OCI-M2 (cell line): ENCODE data around the gene PIK3AP1.
"Not testable (repeated sequence)": the region's sequence is repeated elsewhere in the genome, so short reads cannot be mapped to it uniquely, and the experiment has no call there.

Source experiments
- DNase-seq: peaks from one replicate; lab custom pipeline; 2025; ENCODE audit not compliant: unreplicated experiment; lab: John Stamatoyannopoulos, UW

Gene PIK3AP1

DNA sequence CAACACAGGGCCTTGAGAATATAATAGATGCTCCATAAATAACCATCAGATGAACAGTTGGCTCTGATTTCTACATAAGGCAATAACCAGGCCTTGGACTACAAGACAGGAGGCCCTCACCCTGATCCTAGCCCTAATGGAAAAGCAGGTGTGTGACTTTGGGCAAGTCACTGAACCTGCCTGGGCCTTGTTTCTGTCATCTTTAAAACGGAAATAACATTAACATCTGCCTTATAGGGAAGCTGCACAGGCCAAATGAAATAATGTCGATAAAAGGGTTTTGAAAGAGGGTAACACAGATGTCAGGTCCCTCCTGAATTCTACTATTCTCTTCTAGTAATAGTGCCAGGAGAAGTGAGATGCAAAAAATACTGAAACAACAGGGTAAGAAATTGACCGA lies 20.7 kb downstream of the PIK3AP1 start:
- DNase-seq, result no peak

DNA sequence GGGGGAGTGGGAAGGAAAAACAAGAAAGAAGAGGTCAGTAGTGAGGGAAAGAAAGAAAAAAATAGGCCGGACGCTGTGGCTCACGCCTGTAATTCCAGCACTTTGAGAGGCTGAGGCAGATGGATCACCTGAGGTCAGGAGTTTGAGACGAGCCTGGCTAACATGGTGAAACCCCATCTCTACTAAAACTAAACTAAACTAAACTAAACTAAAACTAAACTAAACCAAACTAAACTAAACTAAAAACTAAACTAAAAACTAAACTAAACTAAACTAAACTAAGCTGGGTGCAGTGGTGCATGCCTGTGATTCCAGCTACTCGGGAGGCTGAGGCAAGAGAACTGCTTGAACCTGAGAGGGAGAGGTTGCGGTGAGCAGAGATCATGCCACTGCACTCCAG lies 22.0 kb downstream of the PIK3AP1 start:
- not testable (repeated sequence) for DNase-seq

DNA sequence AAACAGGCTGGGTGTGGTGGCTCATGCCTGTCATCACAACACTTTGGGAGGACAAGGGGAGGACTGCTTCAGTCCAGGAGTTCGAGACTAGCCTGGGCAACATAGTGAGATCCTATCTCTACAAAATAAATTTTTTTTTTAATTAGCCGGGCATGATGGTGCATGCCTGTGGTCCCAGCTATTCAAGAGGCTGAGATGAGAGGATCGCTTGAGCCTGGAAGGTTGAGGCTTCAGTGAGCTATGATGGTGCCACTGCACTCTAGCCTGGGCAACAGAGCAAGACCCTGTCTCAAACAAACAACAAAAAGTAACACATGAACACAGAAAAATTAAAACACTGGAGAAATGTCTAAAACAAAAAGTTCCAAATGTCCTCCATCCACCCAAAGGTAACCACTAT lies 22.9 kb downstream of the PIK3AP1 start:
- no peak for DNase-seq

DNA sequence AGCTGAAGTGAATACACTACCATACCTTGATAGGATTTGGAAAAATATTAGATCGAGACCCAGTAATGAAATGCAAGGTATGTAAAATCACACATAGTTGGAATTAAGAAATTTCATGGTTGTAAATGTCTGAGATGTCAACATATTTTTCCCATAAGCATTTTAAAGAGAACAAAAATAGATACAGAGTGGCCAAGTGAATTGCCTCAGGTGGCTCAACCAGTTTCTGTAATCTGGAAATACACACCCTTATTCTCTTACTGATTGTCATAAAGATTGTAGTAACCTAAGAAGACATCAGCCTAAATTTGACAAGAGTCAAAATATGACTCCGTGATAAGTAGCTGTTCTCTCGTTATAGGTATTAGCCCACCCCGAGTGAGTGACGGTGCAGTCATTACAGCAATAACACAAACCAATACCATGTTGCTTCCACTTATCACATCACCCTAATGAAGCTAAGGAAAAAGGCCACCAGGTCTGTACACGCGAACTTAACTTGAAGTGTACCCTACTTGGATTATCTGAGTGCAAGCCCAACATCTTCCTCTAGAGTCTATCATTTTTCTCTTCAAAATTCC lies 23.4 kb downstream of the PIK3AP1 start:
- DNase-seq, result no peak

DNA sequence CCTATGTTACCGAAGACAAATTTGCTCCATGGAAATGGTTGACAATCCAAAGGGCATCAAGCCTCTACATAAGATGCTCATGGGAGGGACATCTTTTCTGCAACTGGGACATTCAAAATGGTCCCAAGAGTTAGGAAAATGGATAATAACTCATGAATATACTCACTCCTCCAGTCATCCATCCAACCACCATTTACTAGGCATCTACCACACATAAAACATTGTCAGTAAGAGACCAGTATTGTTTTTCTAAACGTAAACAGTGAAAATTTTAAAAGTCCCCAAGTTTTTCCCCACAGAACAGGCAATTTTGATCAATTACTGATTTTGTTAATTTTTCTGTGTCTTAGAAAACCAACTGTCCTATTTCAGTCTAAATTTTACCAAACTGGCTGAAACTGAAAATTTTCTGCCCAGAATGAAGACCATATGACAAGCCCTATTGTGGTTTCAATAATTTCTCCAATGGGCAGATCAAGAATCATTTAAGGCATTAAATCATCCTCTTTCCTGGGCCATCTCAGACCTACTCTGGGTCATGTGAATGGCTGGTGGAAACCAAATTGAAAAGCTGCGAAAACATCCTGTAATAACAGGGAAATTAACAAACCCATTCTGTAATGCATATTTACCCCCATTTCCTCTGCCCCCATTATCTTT lies 24.2 kb downstream of the PIK3AP1 start:
- DNase-seq, result no peak

DNA sequence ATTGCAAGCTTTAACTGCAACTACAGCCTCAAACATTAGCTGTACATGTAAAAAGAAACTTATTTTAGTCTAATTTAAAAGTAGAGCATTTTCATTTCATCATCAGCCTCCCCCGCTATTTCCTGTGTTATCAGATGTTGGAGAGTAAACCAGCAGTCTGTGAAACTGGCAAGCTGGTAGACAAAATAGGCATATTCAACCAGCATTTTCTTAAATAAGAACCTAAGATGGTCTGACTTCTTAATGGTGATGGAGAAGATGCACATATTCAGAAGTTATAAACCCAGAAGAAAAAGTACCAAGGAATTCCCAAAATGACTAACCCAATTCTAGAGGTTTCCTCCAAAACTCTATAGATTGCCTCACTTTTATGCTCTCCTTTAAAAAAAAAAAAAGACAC lies 24.9 kb downstream of the PIK3AP1 start:
- DNase-seq, result no peak

DNA sequence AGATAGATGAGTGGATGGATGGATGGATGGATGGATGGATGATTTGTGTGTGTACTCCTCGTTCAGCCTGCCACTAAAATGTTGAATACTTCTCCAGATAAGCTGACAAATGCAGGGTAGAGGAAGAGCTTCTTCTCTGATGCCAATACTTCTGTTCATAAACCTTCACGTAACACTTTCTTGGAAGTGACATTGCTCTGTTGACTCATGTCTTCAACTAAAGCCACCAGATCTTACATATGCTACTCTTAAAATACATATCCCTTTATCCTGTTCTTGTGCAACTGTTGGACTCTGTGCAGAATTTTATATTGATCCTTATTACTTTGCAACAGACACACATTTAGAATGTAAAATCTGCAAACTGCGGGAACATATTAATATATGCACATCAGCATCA lies 26.9 kb downstream of the PIK3AP1 start:
- DNase-seq, result no peak

DNA sequence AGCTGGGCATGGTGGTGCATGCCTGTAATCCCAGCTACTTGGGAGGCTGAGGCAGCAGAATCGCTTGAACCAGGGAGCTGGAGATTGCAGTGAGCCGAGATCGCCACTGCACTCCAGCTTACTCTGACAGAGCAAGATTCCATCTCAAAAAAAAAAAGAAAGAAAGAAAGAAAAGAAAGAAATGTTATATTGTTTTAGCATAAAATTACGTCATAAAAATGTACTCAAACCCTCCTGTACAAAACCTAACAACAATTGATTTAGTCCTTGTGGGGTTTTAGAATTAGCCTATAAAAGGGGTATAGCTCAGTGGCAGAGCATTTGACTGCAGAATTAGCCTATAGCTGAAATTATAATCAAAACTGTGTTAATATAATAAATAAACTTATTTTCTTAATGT lies 27.9 kb downstream of the PIK3AP1 start:
- no peak for DNase-seq

DNA sequence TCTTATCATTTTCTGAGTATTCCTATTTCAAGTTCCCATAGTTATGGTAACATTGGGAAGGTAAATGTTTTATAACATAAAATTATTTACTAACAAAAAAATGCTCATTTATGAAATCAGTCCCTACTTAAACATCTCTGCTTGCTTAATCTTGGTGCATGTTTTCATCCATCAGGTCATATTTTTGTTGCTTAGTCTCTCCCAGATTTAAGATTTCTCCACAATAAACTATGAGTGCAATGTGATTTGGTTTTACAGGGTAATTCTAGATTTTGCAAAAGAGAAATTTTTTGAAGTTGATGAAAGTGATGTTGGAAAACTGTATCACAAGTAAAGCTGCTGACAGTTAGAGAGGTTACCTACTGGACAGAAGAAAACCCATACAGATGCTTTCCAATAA lies 28.6 kb downstream of the PIK3AP1 start:
- no peak for DNase-seq

DNA sequence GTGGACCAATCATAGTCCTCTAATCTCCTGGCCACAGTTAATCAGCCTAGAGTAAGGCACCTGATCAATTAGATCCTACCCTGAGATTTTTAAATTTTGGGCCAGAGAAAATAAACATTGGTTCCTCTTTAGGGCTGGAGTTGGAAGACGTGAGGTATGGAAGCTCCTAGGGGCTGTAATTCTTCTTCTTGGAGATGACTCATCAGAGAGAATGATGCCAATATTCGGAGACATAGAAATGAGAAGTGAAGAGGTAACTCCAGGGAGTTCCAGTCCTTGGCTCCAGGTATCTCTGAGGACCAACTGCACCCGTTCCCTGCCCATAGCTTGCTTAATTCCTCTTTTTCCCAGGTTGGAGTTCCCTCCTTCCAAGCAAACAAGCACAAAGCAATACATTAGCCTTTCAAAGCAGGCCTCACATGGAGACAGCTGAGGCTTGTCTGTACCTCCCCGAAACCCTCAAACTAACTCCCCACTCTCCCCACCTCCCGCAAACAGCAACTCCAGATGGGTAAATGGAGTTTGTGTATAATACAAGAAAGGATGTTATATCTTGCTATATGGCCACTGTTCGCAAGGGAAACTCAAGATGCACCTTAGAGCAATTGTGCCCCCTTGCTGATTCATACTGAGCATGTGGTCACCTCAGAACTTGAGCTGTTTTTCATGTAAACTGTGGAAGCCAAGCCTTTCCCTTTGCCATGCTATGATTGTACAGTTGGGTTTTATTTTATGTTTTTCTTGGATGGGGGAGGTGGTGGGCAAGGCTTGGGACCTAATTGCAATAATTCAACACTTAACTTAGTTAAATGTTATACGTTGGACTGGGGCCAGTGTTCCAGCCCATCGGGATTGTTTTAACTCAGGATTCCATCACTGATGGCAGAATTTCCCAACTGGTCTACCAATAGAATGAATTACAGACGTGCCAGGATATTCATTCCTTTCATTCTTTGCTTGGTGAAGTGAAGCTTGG lies 29.3 kb downstream of the PIK3AP1 start:
- no peak for DNase-seq

DNA sequence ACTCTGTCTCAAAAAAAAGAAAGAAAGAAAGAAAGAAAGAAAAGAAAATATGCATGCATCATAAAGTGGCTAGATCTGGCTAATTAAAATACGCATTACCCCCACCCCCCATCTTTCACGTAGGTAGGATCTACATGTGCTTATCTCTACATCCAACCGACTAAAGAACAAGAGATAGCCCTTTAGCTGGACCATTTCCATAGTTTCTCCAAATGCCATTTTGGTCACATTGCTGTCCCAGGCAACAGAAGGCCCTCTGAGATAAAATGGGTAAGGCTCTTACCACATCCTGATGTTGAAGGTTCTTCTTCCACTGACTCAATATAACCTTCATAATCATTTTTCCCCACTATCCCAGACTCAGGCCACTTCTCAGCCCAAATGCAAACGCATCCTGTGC lies 31.5 kb downstream of the PIK3AP1 start:
- peak; percentile 78 for DNase-seq

DNA sequence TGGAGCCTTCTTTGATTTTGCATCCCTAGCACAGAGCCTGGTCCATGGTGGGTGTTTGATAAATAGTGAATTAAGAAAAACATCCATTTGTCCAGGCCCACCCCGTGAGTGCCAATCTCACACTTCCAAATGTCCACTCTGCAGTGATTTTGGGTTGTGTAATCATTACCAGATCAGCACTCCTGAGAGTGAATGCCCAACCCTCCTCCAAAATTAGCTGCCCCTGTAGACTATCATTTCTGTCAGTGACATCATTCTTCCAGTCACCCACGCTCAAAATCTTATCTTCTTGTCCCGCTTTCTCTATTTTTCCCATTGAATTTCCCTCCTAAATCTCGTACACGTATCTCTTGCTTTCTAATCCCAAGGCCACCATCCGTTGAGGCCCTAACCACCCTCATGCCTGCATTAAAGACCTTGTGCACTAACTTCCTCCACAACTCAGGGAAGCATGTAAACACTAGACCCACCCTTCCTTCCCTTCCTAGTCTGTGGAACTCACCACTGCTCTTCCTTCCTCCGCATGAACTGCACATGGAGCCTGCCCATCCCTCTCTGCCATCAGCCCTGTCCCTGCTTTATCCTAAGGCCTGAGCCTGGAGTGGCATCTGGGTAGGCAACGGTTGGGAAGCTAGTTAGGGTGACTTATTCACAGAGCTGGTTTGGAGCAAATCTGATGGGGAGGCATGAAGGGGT lies 32.8 kb downstream of the PIK3AP1 start:
- DNase-seq, result no peak

DNA sequence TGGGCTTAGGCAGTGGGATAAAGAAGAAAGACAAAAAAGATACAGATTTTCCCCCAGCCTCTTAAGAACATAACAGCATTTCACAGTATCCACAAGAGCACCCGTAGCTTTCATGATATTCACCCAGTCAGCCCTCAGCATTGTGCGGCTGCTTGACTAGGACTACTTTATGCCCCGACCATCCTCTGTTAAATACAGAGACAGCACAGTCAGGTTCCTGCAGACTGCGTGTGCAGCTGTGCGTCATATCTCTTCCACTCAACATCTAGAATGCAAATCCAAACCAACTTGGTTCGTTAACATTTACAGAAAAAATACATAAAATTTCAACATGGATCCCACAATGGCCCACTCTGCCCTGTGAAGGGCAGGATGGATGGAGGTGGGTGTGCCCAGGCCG lies 33.8 kb downstream of the PIK3AP1 start:
- no peak for DNase-seq

DNA sequence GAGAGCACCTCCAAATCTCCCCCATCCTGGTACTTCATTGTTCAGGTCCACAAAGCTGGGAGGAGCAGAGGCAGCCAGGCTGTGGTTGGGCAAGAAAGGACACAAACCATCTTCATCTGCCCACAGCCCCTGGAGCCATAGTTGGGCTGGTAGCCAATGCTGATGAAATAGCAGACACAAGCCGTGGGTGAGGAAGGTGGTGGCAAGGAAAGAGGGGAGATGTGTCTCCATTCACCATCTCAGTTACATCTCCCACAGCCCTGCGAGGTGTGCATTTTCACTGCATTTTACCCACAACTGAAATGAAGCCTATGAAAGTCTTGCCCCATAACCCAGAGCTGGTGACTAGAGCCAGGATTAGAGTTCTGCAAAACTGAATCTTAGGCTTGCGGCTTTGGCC lies 35.0 kb downstream of the PIK3AP1 start:
- DNase-seq, result no peak

DNA sequence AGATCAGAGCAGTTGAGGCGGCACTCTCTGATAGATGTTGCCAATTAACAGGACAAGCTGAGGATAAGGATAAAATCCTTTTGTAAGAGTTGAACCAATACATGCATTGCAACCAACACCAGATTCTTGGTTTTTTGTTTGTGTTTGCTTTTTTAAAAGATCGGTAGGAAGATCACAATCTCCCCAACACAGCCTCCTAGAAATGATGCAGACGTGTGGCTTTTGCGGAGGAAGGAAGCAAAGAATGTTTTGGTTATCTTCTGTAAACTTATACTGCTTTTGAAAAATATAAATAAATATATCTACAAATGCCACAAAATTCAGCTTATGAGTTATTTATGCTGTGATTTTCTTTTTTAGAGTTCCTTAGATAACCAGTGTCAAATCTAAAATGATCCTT lies 35.5 kb downstream of the PIK3AP1 start:
- no peak for DNase-seq

DNA sequence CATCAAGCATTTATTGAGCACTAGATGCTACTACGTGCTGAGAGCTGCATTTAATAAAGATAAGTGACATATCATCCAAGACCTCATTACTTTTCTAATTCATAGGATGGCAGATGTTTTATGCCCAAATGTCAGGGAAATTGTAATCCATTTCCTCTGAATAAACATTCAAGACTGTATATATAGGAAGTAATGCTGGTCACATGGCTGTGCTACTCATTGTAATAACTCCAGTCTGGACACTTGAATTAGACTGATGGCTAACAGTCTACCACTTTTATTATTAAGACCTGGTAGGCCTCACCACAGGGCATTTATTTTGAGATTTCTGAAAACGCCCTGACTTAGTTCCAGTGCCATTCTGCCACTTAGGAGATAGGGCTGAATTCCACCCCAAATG lies 36.6 kb downstream of the PIK3AP1 start:
- no peak for DNase-seq

DNA sequence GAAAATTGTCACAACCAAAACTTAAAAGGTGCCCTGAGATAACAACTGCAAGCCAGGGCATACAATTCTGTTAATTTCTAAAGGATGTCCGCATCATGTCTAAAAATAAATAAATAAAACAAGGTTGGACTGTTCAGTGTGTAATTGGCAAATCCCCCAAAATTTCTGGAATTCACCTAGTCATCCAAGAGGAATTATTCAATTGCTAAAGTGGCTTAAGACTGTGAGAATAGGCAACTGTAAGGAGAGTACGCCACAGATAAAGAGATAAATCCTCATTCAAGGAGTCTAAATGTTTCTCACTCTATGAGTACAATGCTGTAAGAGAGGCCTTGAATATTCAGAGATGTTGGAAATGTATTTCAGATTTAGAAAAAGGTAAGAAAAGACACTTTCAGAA lies 37.2 kb downstream of the PIK3AP1 start:
- DNase-seq, result no peak

DNA sequence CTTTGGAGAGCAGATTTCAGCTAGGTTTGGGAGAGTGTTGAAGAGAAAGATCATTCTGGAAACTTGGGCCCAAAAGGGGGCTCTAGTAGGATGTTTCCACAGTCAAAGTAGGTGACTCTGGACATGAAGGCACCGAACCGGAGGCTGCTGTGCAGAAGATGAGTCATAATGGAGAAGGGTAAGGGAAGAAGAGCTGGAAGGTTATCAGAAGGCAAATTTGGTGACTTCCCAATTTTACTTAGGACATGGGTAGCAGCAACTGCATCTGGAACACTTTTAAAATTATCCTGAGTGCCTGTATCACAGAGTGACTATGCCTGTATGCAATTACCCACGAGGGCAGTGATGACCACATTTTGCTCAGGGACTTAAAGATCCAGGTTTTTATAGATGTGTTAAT lies 38.8 kb downstream of the PIK3AP1 start:
- DNase-seq, result no peak

DNA sequence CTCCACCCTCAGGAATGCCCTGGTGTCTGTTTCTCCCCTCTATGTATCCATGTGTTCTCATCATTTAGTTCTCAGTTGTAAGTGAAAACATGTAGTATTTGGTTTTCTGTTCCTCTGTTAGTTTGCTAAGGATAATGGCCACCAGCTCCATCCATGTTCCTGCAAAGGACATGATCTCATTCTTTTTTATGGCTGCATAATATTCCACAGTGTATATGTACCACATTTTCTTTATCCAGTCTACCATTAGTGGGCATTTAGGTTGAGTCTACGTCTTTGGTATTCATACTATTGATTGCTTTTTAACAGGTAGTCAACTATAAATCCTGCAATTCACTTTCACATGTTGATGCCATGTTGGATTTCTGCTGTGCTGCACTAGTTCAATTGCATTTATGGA lies 39.9 kb downstream of the PIK3AP1 start:
- DNase-seq, result not testable (repeated sequence)

DNA sequence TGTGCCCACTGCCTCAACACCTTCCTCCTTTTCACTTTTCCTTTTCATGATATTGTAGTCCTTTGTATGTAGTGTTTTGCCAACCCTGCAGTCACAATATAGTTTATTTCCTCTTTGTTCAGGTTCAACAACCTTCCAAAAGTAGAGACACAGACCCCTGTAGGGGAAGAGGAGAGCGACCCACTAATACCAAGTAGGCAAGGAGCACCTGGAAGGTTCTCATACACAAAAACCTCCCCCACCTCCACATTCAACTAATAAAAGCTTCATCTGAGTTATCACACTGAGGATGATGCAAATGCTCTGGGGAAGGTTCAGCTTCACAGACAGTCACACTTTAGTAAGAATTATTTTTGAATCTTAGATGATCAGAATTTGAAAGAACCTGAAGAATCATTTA lies 41.6 kb downstream of the PIK3AP1 start:
- no peak for DNase-seq

DNA sequence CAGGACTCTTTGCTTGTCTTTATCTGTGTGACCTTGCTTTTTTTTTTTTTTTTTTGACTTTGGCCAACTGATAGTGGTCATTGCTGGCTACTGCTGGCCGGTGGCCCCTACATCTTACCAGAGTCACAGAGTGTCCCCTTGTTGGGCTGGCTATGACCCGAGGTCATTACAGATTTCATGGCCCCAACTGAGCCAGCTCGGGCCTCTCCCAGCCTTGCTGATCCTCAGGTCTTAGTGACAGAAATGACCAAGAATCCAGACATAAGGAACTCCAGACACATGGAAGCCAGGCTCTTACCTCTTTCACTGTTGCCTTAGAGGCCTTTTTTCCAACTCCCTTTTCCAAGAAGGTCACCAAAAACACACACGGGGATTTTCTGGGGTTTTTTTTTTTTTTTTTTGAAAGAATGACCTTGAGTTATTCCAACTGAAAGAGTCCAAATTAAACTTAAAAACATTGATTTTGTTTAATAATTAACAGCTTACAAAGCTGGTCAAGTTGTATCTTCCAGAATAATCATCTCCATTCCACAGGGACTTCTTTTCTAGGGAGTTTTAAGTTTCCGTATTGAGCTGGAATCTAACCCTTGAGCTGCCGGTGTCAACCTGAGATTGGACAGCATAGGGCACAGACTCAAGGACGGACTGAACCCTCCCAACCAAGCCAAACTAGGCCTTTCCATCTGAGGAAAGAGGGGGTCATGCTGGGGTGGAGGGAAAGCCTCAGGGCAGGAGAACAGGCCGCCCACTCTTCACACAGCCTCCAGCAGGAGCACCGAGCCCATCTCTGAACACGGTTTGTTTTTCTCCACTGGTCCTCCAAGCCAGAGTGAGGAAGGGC lies 43.8 kb downstream of the PIK3AP1 start:
- no peak for DNase-seq
